ENCODE results near the gene ATXN1. TPM values are rescaled to one million over a fixed set of nuclear protein-coding genes. Genes with fewer than 3 reads are reported as not detected.

The ATXN1 gene
- total and polyA plus RNA-seq, 3 donors from 2014 or later, result 12.8 to 84.1 (median 64.3) TPM

- peaks cover 24% of the 10 kb centered on the region for H3K4me1 ChIP-seq
- H3K36me3 ChIP-seq (ENCODE audit: low read depth, missing control alignments), result no peaks in the 10 kb centered on the region
- no peak for DNase-seq
- no peaks in the 10 kb centered on the region for H3K27me3 ChIP-seq
- H3K4me3 ChIP-seq, result no peak overlapping the region
- TF ChIP-seq CTCF (IDR thresholded peaks at IDR 0.05) (no peak), POLR2A (IDR thresholded peaks at IDR 0.05) (no peak)
- no peaks in the 10 kb centered on the region for H3K9me3 ChIP-seq
- intact Hi-C loops (cut with DNase I; ENCODE audit: low total_unique reads), result no loop called here
- no peak overlapping the region for H3K27ac ChIP-seq
- 96% methylated on average over 10 of the region's 10 CpGs for WGBS, 2 donors
These were observed 331.6 kb downstream of the ATXN1 start for GRCh38 chr6:16429669-16430068.

GRCh38 chr6:16427124-16427523 lies 334.1 kb downstream of the ATXN1 start:
- no peaks in the 10 kb centered on the region for H3K9me3 ChIP-seq
- 91 to 94% methylated on average over 6 of the region's 6 CpGs for WGBS, 2 donors
- no peaks in the 10 kb centered on the region for H3K27me3 ChIP-seq
- intact Hi-C loops (cut with DNase I; ENCODE audit: low total_unique reads), result no loop called here
- no peaks in the 10 kb centered on the region for H3K36me3 ChIP-seq (ENCODE audit: low read depth, missing control alignments)
- TF ChIP-seq POLR2A (IDR thresholded peaks at IDR 0.05), result no peak
- no peak for TF ChIP-seq CTCF (IDR thresholded peaks at IDR 0.05)
- H3K4me1 ChIP-seq, result peaks cover 15% of the 10 kb centered on the region
- no peak for DNase-seq
- no peak overlapping the region for H3K4me3 ChIP-seq
- no peak overlapping the region for H3K27ac ChIP-seq

GRCh38 chr6:16425881-16426615 lies 335.2 kb downstream of the ATXN1 start:
- no peak for DNase-seq
- TF ChIP-seq CTCF (IDR thresholded peaks at IDR 0.05) (no peak), POLR2A (IDR thresholded peaks at IDR 0.05) (no peak)
- no peaks in the 10 kb centered on the region for H3K36me3 ChIP-seq (ENCODE audit: low read depth, missing control alignments)
- H3K4me1 ChIP-seq, result peaks cover 17% of the 10 kb centered on the region
- no peaks in the 10 kb centered on the region for H3K27me3 ChIP-seq
- no peaks in the 10 kb centered on the region for H3K9me3 ChIP-seq
- H3K27ac ChIP-seq, result no peak overlapping the region
- intact Hi-C loops (cut with DNase I; ENCODE audit: low total_unique reads), result no loop called here
- H3K4me3 ChIP-seq, result no peak overlapping the region
- WGBS, 2 donors, result 95% methylated on average over 3 to 4 of the region's 4 CpGs

- intact Hi-C loops (cut with DNase I; ENCODE audit: low total_unique reads), result no loop called here
- Histone ChIP-seq H3K36me3 (ENCODE audit: low read depth, missing control alignments) (no peaks in the 10 kb centered on the region), H3K4me1 (peaks cover 20% of the 10 kb centered on the region), H3K4me3 (no peak overlapping the region), H3K27ac (no peak overlapping the region), H3K27me3 (no peaks in the 10 kb centered on the region), H3K9me3 (no peaks in the 10 kb centered on the region)
- no peak for TF ChIP-seq CTCF (IDR thresholded peaks at IDR 0.05)
- TF ChIP-seq POLR2A (IDR thresholded peaks at IDR 0.05), result no peak
- WGBS, 2 donors, result 75 to 86% methylated on average over 6 of the region's 6 CpGs
- DNase-seq, result no peak
These were observed 339.7 kb downstream of the ATXN1 start for GRCh38 chr6:16421462-16421960.

Measured in testis (tissue), 3 donors.